Esophagus (tissue), 2 donors: ENCODE results near the gene TMEM178B. TPM values are rescaled to one million over a fixed set of nuclear protein-coding genes. Genes with fewer than 3 reads are reported as not detected.

ENCODE experiments used
- H3K27ac ChIP-seq, 2 donors: one replicate each; pipeline ENCODE4 v1.5.1; 2013; ENCODE audit warnings: low read depth in 2 of 2, mild to moderate bottlenecking in 2 of 2, inconsistent platforms in 1 of 2, low read length in 1 of 2, moderate library complexity in 1 of 2
- H3K27me3 ChIP-seq, 2 donors: one replicate each; pipeline ENCODE4 v1.6.1; 2013; ENCODE audit warnings: low read length in 2 of 2, control low read depth in 1 of 2, mild to moderate bottlenecking in 1 of 2; ENCODE audit not compliant: insufficient read depth in 2 of 2, control insufficient read depth in 1 of 2
- H3K36me3 ChIP-seq, 2 donors: one replicate each; pipeline ENCODE4 v1.6.1; 2013; ENCODE audit warnings: low read length in 1 of 2; ENCODE audit not compliant: control insufficient read depth in 2 of 2, insufficient read depth in 2 of 2
- H3K4me1 ChIP-seq, 2 donors: one replicate each; pipeline ENCODE4 v1.6.1; 2013; ENCODE audit warnings: low read length in 1 of 2; ENCODE audit not compliant: control insufficient read depth in 2 of 2, insufficient read depth in 2 of 2
- H3K4me3 ChIP-seq, 2 donors: one replicate each; pipeline ENCODE4 v1.5.1; 2013; ENCODE audit warnings: low read length in 2 of 2, mild to moderate bottlenecking in 2 of 2, low read depth in 1 of 2, moderate library complexity in 1 of 2
- H3K9me3 ChIP-seq, 2 donors: one replicate each; pipeline ENCODE4 v1.6.1; 2013; ENCODE audit warnings: mild to moderate bottlenecking in 2 of 2, low read depth in 1 of 2, low read length in 1 of 2, moderate library complexity in 1 of 2; ENCODE audit not compliant: control insufficient read depth in 2 of 2, insufficient read depth in 1 of 2
- WGBS, 2 donors: extraction: QIAGEN DNeasy Blood & Tissue Kit; methylation state at CpG; one replicate each; pipeline ENCODE4 v1.1.7; 2013; 5-methylcytosine and 5-hydroxymethylcytosine counted together
- polyA plus RNA-seq, 2 donors: library from polyadenylated mRNA; stranded (reverse); fragments of 200-250 nt; gene quantifications; one replicate each; pipeline ENCODE4 v1.2.3, GENCODE V29; 2013
- donor health status: healthy with polysubstance abuse.
- donor health status: Bipolar disorder and iron deficiency.

Gene TMEM178B
- polyA plus RNA-seq, 2 donors = 0.21 to 0.26 TPM

GRCh38 chr7:141344153-141344935 is 270.5 kb downstream of the TMEM178B start:
- WGBS, 2 donors = 83% methylated on average over 3 of the region's 3 CpGs

GRCh38 chr7:141348728-141349127 is 274.9 kb downstream of the TMEM178B start:
- Histone ChIP-seq H3K4me1 (no peaks in the 10 kb centered on the region), H3K27me3 (no peaks in the 10 kb centered on the region), H3K36me3 (no peaks in the 10 kb centered on the region), H3K27ac (no peak overlapping the region), H3K9me3 (no peaks in the 10 kb centered on the region), H3K4me3 (no peak overlapping the region)
- WGBS, 2 donors = 81 to 83% methylated on average over 7 of the region's 7 CpGs

More at GRCh38 chr7:141344153-141344935, 270.5 kb downstream of the TMEM178B start:
- Histone ChIP-seq H3K27me3 (peaks cover 0 to 2% of the 10 kb centered on the region in 2 donors), H3K4me1 (no peaks in the 10 kb centered on the region), H3K4me3 (no peak overlapping the region), H3K27ac (no peak overlapping the region), H3K36me3 (no peaks in the 10 kb centered on the region), H3K9me3 (no peaks in the 10 kb centered on the region)

DNA sequence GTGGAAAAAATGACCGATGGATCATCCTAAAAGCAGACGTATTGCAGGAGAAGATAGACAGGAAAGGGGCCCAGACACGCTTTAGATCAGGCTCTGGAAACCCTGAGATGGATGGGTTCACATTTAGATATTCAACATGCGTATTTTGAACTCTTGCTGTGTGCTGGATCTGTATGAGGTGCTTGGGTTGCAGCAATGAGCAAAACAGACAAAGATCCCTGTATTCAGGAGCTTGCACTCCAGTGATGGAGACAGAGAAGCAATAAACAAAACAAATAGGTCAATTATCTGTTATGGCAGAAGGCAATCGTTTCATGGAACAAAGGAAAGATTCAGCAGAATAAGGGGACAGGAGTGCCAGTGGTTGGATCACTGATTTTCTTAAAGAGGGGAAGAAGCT is 275.5 kb downstream of the TMEM178B start:
- Histone ChIP-seq H3K4me3 (no peak overlapping the region), H3K4me1 (no peaks in the 10 kb centered on the region), H3K27me3 (no peaks in the 10 kb centered on the region), H3K9me3 (no peaks in the 10 kb centered on the region), H3K27ac (no peak overlapping the region), H3K36me3 (no peaks in the 10 kb centered on the region)
- 79 to 83% methylated on average over 5 of the region's 5 CpGs for WGBS, 2 donors

DNA sequence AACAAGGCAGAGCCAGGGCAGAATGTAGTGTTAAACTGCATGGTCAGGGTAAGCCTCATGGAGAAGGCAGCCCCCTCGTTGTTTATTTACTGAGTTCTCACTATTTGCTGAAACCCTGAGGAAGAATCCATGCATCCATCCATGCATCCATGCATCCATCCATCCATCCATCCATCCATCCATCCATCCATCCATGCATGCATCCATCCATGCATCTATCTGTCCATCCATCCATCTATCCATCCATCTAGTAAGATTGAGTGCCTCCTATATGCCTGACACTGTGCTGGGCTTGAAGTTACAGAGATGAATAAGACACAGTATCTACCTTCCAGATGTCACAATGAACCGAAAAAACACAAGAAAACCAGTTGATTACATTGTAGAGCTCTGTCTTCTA is 275.9 kb downstream of the TMEM178B start:
- no peaks in the 10 kb centered on the region for H3K27me3 ChIP-seq
- no peaks in the 10 kb centered on the region for H3K36me3 ChIP-seq
- no peaks in the 10 kb centered on the region for H3K4me1 ChIP-seq
- no peaks in the 10 kb centered on the region for H3K9me3 ChIP-seq
- 68 to 77% methylated on average over 2 of the region's 2 CpGs for WGBS, 2 donors
- H3K27ac ChIP-seq = no peak overlapping the region
- H3K4me3 ChIP-seq = no peak overlapping the region

DNA sequence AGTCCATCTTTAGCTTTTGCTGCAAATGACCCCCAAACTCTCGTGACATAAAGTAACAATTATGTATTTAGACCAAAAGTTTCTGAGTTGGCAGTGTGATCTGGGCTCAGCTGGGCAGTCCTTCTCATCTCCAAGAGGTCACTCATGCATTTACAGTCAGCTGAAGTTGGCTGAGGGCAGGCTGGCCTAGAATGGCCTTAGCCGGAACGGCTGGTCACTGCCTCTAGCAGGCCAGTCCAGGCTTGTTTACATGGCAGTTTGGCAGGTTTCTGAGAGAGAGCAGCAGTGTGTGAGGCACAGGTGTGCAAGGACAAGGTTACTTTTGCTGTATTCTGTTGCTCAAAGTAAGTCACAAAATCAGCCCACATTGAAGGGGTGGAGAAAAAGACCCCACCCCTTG is 277.3 kb downstream of the TMEM178B start:
- Histone ChIP-seq H3K9me3 (no peaks in the 10 kb centered on the region), H3K27me3 (no peaks in the 10 kb centered on the region), H3K36me3 (no peaks in the 10 kb centered on the region), H3K27ac (no peak overlapping the region), H3K4me3 (no peak overlapping the region), H3K4me1 (peaks cover 0 to 5% of the 10 kb centered on the region in 2 donors)
- WGBS, 2 donors = 55 to 59% methylated on average over 3 of the region's 3 CpGs

GRCh38 chr7:141352955-141353354 is 279.1 kb downstream of the TMEM178B start:
- WGBS, 2 donors = 79 to 83% methylated on average over 3 of the region's 3 CpGs
- no peaks in the 10 kb centered on the region for H3K9me3 ChIP-seq
- no peak overlapping the region for H3K27ac ChIP-seq
- H3K27me3 ChIP-seq = no peaks in the 10 kb centered on the region
- H3K4me3 ChIP-seq = no peak overlapping the region
- peaks cover 0 to 5% of the 10 kb centered on the region in 2 donors for H3K4me1 ChIP-seq
- H3K36me3 ChIP-seq = no peaks in the 10 kb centered on the region

- 66 to 75% methylated on average over 1 of the region's 1 CpG for WGBS, 2 donors
- Histone ChIP-seq H3K27ac (no peak overlapping the region), H3K9me3 (no peaks in the 10 kb centered on the region), H3K27me3 (no peaks in the 10 kb centered on the region), H3K4me3 (no peak overlapping the region), H3K4me1 (peaks cover 0 to 5% of the 10 kb centered on the region in 2 donors), H3K36me3 (no peaks in the 10 kb centered on the region)
Observed at GRCh38 chr7:141354251-141354650, 280.4 kb downstream of the TMEM178B start.

DNA sequence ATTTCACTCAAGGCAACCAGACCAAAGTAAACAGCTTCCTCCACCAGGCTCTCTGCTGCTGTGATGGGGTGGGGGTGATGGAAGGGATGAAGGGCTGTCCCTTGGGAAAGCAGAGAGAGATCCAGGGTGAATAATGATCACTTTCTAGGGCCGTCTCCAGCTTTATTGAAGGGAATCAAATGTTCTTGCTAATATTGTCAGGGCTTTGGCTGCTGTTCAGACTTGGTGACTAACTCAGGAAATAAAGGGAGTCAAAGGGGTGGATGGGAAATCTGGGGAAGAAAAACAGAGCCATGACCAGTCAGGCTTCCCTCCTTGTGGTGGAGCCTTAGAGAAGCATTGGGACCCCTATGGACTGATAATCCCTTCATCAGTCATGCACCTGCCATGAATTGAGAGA is 281.2 kb downstream of the TMEM178B start:
- Histone ChIP-seq H3K4me3 (no peak overlapping the region), H3K36me3 (no peaks in the 10 kb centered on the region), H3K4me1 (peaks cover 0 to 5% of the 10 kb centered on the region in 2 donors), H3K27ac (no peak overlapping the region), H3K27me3 (no peaks in the 10 kb centered on the region), H3K9me3 (no peaks in the 10 kb centered on the region)
- WGBS, 2 donors = 8 to 13% methylated on average over 1 of the region's 1 CpG

- Histone ChIP-seq H3K27me3 (no peaks in the 10 kb centered on the region), H3K36me3 (no peaks in the 10 kb centered on the region), H3K9me3 (no peaks in the 10 kb centered on the region)
Observed at GRCh38 chr7:141356161-141356560, 282.3 kb downstream of the TMEM178B start.

DNA sequence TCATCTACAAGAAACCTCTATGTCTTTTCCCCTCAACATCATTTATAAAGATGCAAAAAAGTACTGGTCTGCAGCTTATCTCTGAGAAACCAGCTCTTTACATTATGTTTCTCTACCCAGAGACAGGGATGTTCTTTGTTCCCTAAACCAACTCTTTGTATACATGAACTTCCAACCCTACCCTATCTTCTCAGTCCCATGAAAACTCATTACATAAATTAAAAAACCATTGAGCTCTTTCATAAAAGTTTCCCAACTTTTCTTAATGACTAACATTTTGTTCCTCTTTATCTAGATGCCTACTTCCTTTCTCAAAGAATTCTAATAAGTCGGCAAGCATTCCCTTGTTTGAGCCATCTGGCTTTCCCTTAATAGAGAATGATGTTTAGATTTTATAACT is 284.5 kb downstream of the TMEM178B start:
- 79 to 80% methylated on average over 1 of the region's 1 CpG for WGBS, 2 donors
- Histone ChIP-seq H3K4me3 (no peak overlapping the region), H3K9me3 (no peaks in the 10 kb centered on the region), H3K27ac (no peak overlapping the region), H3K4me1 (peaks cover 0 to 5% of the 10 kb centered on the region in 2 donors), H3K27me3 (no peaks in the 10 kb centered on the region), H3K36me3 (no peaks in the 10 kb centered on the region)

More at GRCh38 chr7:141356161-141356560, 282.3 kb downstream of the TMEM178B start:
- WGBS, 2 donors = 53 to 54% methylated on average over 3 of the region's 3 CpGs
- H3K27ac ChIP-seq = no peak overlapping the region
- H3K4me3 ChIP-seq = no peak overlapping the region
- peaks cover 0 to 5% of the 10 kb centered on the region in 2 donors for H3K4me1 ChIP-seq
